HEK293 (cell line): ENCODE measurements around the gene TIMP4.

ENCODE experiments used
- GLI4 ChIP-seq: fragments of 450-650 bp; formaldehyde crosslinking; IDR thresholded peaks from 2 replicates; pipeline ENCODE4 v1.5.1; 2016; ENCODE audit warnings: missing biosample characterization, missing genetic modification characterization
- SALL2 ChIP-seq: fragments of 450-650 bp; formaldehyde crosslinking; IDR thresholded peaks from 2 replicates; pipeline ENCODE4 v1.5.0; 2017; ENCODE audit warnings: missing biosample characterization, mild to moderate bottlenecking, missing genetic modification characterization, borderline replicate concordance
- ZEB2 ChIP-seq: fragments of 450-650 bp; formaldehyde crosslinking; IDR thresholded peaks from 2 replicates; pipeline ENCODE4 v1.5.1; 2016; ENCODE audit warnings: missing biosample characterization, missing genetic modification characterization
- ZFP69B ChIP-seq: fragments of 450-650 bp; formaldehyde crosslinking; IDR thresholded peaks from 2 replicates; pipeline ENCODE4 v1.5.1; 2016; ENCODE audit warnings: missing biosample characterization, missing genetic modification characterization
- ZNF174 ChIP-seq: fragments of 450-650 bp; formaldehyde crosslinking; IDR thresholded peaks from 2 replicates; pipeline ENCODE4 v1.5.0; 2017; ENCODE audit warnings: missing biosample characterization, mild to moderate bottlenecking, missing genetic modification characterization
- ZNF19 ChIP-seq: fragments of 450-650 bp; formaldehyde crosslinking; IDR thresholded peaks from 2 replicates; pipeline ENCODE4; 2016; ENCODE audit warnings: missing biosample characterization, missing genetic modification characterization, low read depth
- ZNF274 ChIP-seq, 2 experiments: fragments of 200-500 bp in 1 of 2; fragments of 450-650 bp in 1 of 2; sonication (Bioruptor generic) in 1 of 2; formaldehyde crosslinking in 1 of 2; IDR thresholded peaks; 2 replicates each; pipeline versions ENCODE4 v1.5.1 to v1.6.1; 2014 to 2016; ENCODE audit warnings: borderline replicate concordance in 1 of 2, inconsistent platforms in 1 of 2, low read length in 1 of 2, missing biosample characterization in 1 of 2, missing genetic modification characterization in 1 of 2
- ZNF302 ChIP-seq: fragments of 450-650 bp; formaldehyde crosslinking; IDR thresholded peaks from 2 replicates; pipeline ENCODE4 v1.5.1; 2016; ENCODE audit warnings: missing biosample characterization, missing genetic modification characterization, low read depth
- ZNF426 ChIP-seq: fragments of 450-650 bp; formaldehyde crosslinking; IDR thresholded peaks from 2 replicates; pipeline ENCODE4 v1.5.1; 2017; ENCODE audit warnings: missing biosample characterization, missing genetic modification characterization, mild to moderate bottlenecking, inconsistent platforms, moderate library complexity
- ZNF768 ChIP-seq: fragments of 450-650 bp; formaldehyde crosslinking; IDR thresholded peaks from 2 replicates; pipeline ENCODE4 v1.5.1; 2018; ENCODE audit warnings: missing biosample characterization, mild to moderate bottlenecking, missing genetic modification characterization
- TF ChIP-seq, protein P1 (sequence below): IDR thresholded peaks from 2 replicates; pipeline ENCODE4 v1.6.1; 2011; ENCODE audit warnings: mild to moderate bottlenecking, low read depth, low read length, borderline replicate concordance
- TF ChIP-seq, protein P2 (sequence below): fragments of 450-650 bp; formaldehyde crosslinking; IDR thresholded peaks from 2 replicates; pipeline ENCODE4 v1.5.1; 2016; ENCODE audit warnings: missing biosample characterization, missing genetic modification characterization
- TF ChIP-seq, protein P3 (sequence below): fragments of 450-650 bp; formaldehyde crosslinking; IDR thresholded peaks from 2 replicates; pipeline ENCODE4 v1.5.1; 2016; ENCODE audit warnings: missing biosample characterization, missing genetic modification characterization

DNA sequence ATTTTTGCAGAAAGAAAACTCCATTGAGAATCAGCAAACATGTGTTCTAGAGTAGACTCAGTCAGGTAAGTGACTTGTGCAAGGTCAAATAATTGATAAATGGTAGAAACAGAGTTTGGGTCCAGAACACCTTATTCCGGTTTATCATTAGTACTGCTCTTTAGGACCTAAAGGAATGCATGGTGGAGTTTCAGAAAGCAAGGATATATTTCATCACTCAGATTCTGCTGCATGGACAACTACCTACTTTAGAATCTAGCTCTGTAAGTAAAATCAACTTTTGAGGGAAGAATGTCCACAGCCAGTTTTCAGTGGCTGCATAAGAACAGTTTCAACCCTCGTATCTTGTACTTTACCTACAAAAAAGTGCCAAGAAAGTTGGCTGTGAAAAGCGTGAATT lies 43.6 kb downstream of the TIMP4 start:
- TF ChIP-seq SALL2 (no peak), GLI4 (tag by site-specific recombination) (no peak), ZNF19 (tag by site-specific recombination) (no peak), ZFP69B (tag by site-specific recombination) (no peak), ZNF174 (tag by site-specific recombination) (no peak), ZEB2 (tag by site-specific recombination) (no peak), ZNF302 (tag by site-specific recombination) (no peak), ZNF426 (tag by site-specific recombination) (no peak), ZNF274 (IDR thresholded peaks at IDR 0.05; ENCODE audit: low read length) (no peak), ZNF274 (tag by site-specific recombination; IDR thresholded peaks at IDR 0.05; ENCODE audit: borderline replicate concordance) (no peak), ZNF768 (tag by site-specific recombination) (no peak)
- TF ChIP-seq, protein P1, sequence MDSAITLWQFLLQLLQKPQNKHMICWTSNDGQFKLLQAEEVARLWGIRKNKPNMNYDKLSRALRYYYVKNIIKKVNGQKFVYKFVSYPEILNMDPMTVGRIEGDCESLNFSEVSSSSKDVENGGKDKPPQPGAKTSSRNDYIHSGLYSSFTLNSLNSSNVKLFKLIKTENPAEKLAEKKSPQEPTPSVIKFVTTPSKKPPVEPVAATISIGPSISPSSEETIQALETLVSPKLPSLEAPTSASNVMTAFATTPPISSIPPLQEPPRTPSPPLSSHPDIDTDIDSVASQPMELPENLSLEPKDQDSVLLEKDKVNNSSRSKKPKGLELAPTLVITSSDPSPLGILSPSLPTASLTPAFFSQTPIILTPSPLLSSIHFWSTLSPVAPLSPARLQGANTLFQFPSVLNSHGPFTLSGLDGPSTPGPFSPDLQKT = no peak
- TF ChIP-seq, protein P2, sequence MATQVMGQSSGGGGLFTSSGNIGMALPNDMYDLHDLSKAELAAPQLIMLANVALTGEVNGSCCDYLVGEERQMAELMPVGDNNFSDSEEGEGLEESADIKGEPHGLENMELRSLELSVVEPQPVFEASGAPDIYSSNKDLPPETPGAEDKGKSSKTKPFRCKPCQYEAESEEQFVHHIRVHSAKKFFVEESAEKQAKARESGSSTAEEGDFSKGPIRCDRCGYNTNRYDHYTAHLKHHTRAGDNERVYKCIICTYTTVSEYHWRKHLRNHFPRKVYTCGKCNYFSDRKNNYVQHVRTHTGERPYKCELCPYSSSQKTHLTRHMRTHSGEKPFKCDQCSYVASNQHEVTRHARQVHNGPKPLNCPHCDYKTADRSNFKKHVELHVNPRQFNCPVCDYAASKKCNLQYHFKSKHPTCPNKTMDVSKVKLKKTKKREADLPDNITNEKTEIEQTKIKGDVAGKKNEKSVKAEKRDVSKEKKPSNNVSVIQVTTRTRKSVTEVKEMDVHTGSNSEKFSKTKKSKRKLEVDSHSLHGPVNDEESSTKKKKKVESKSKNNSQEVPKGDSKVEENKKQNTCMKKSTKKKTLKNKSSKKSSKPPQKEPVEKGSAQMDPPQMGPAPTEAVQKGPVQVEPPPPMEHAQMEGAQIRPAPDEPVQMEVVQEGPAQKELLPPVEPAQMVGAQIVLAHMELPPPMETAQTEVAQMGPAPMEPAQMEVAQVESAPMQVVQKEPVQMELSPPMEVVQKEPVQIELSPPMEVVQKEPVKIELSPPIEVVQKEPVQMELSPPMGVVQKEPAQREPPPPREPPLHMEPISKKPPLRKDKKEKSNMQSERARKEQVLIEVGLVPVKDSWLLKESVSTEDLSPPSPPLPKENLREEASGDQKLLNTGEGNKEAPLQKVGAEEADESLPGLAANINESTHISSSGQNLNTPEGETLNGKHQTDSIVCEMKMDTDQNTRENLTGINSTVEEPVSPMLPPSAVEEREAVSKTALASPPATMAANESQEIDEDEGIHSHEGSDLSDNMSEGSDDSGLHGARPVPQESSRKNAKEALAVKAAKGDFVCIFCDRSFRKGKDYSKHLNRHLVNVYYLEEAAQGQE = no peak
- TF ChIP-seq, protein P3, sequence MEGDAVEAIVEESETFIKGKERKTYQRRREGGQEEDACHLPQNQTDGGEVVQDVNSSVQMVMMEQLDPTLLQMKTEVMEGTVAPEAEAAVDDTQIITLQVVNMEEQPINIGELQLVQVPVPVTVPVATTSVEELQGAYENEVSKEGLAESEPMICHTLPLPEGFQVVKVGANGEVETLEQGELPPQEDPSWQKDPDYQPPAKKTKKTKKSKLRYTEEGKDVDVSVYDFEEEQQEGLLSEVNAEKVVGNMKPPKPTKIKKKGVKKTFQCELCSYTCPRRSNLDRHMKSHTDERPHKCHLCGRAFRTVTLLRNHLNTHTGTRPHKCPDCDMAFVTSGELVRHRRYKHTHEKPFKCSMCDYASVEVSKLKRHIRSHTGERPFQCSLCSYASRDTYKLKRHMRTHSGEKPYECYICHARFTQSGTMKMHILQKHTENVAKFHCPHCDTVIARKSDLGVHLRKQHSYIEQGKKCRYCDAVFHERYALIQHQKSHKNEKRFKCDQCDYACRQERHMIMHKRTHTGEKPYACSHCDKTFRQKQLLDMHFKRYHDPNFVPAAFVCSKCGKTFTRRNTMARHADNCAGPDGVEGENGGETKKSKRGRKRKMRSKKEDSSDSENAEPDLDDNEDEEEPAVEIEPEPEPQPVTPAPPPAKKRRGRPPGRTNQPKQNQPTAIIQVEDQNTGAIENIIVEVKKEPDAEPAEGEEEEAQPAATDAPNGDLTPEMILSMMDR (tag by site-specific recombination) = no peak
